Cardiac ventricle fibroblast (primary cell): ENCODE results near the gene VLDLR. TPM values are rescaled to one million over a fixed set of nuclear protein-coding genes. Genes with fewer than 3 reads are reported as not detected.

ENCODE experiments used
- total RNA-seq: library from RNA; depleted of rRNA; stranded (reverse); fragments of >200 nt; gene quantifications from 2 replicates; pipeline ENCODE4 v1.2.3, GENCODE V29; 2015

VLDLR gene
- 3.7 and 4.2 TPM in 2 replicates for total RNA-seq

DNA sequence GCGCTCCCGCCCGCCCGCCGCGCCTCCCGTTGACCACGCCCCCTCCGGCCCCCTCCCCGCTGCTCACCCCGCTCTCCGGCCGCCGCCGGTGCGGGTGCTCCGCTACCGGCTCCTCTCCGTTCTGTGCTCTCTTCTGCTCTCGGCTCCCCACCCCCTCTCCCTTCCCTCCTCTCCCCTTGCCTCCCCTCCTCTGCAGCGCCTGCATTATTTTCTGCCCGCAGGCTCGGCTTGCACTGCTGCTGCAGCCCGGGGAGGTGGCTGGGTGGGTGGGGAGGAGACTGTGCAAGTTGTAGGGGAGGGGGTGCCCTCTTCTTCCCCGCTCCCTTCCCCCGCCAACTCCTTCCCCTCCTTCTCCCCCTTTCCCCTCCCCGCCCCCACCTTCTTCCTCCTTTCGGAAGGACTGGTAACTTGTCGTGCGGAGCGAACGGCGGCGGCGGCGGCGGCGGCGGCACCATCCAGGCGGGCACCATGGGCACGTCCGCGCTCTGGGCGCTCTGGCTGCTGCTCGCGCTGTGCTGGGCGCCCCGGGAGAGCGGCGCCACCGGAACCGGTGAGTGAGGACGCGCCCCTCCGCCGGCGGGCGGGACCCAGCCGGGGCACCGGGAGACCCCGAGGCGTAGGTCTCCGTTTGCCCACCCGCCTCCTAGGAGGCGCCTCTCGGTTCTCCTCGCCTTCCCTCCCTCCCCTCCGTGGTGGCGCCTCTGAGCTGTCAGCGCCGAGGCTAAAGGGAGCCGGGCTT lies at the start of gene VLDLR:
Gene VLDLR, plus strand, starts transcription at position 66 of the 739 bp plus-strand sequence. Its CDS starts 403 bp downstream, at position 469.

Other genes with a start within 250 kb of the VLDLR start
- gene KCNV2, start 95.7 kb downstream of the VLDLR start, total RNA-seq = not detected in 2 replicates
- gene PUM3, start 222.3 kb downstream of the VLDLR start, total RNA-seq = 19.8 and 22.0 TPM in 2 replicates